H9 (cell line): Measurements from ENCODE around the gene RNF39. TPM values are rescaled to one million over a fixed set of nuclear protein-coding genes. Genes with fewer than 3 reads are reported as not detected.
A peak's percentile ranks its signal among the peaks of the same experiment; 100 is the strongest.

Source experiments
- DNase-seq: peaks from one replicate; pipeline ENCODE4 v3.0.0-alpha.2; 2017
- H2AFZ ChIP-seq: one replicate; pipeline ENCODE4 v1.6.1; 2013; ENCODE audit warnings: mild to moderate bottlenecking, low read length, control low read depth, moderate library complexity
- H2AK5ac ChIP-seq: 2 replicates; pipeline ENCODE4 v1.6.1; 2013; ENCODE audit warnings: low read length, control low read depth, mixed read lengths; ENCODE audit not compliant: insufficient read length
- H2BK120ac ChIP-seq: one replicate; pipeline ENCODE4 v1.6.1; 2013; ENCODE audit warnings: low read depth, mild to moderate bottlenecking, low read length, control low read depth, inconsistent platforms; ENCODE audit not compliant: poor library complexity, severe bottlenecking
- H2BK12ac ChIP-seq: 2 replicates; pipeline ENCODE4 v1.6.1; 2013; ENCODE audit warnings: low read length, control low read depth, mixed read lengths, low read depth; ENCODE audit not compliant: insufficient read length
- H2BK15ac ChIP-seq: 2 replicates; pipeline ENCODE4 v1.6.1; 2013; ENCODE audit warnings: low read depth, low read length, control low read depth
- H2BK20ac ChIP-seq: one replicate; pipeline ENCODE4 v1.6.1; 2013; ENCODE audit warnings: low read depth, mild to moderate bottlenecking, low read length, control low read depth, inconsistent platforms; ENCODE audit not compliant: poor library complexity, severe bottlenecking
- H2BK5ac ChIP-seq: 2 replicates; pipeline ENCODE4 v1.6.1; 2013; ENCODE audit warnings: low read length, control low read depth, mixed read lengths; ENCODE audit not compliant: insufficient read length
- H3K14ac ChIP-seq: 2 replicates; pipeline ENCODE4 v1.6.1; 2013; ENCODE audit warnings: low read length, control low read depth; ENCODE audit not compliant: insufficient read depth
- H3K18ac ChIP-seq: 2 replicates; pipeline ENCODE4 v1.6.1; 2013; ENCODE audit warnings: low read depth, mild to moderate bottlenecking, mixed read lengths, low read length, control low read depth; ENCODE audit not compliant: insufficient read length
- H3K23ac ChIP-seq: 2 replicates; pipeline ENCODE4 v1.6.1; 2013; ENCODE audit warnings: low read length, control low read depth, mixed read lengths, low read depth; ENCODE audit not compliant: insufficient read length
- H3K23me2 ChIP-seq: 2 replicates; pipeline ENCODE4 v1.6.1; 2013; ENCODE audit warnings: low read depth, mild to moderate bottlenecking, mixed read lengths, low read length, control low read depth; ENCODE audit not compliant: insufficient read length, poor library complexity, severe bottlenecking
- H3K27ac ChIP-seq: 2 replicates; pipeline ENCODE4 v1.5.1; 2013; ENCODE audit warnings: low read length, control low read depth, mixed read lengths, low read depth; ENCODE audit not compliant: insufficient read length
- H3K27me3 ChIP-seq: 2 replicates; pipeline ENCODE4 v1.6.1; 2013; ENCODE audit warnings: low read length, control low read depth, inconsistent platforms; ENCODE audit not compliant: insufficient read depth
- H3K4ac ChIP-seq: 2 replicates; pipeline ENCODE4 v1.6.1; 2013; ENCODE audit warnings: low read depth, mild to moderate bottlenecking, control low read depth, inconsistent platforms, low read length, moderate library complexity
- H3K4me1 ChIP-seq: 2 replicates; pipeline ENCODE4 v1.6.1; 2013; ENCODE audit warnings: low read length, control low read depth, inconsistent platforms; ENCODE audit not compliant: insufficient read depth
- H3K4me2 ChIP-seq: 2 replicates; pipeline ENCODE4 v1.6.1; 2013; ENCODE audit warnings: low read length, control low read depth, mixed read lengths; ENCODE audit not compliant: insufficient read length, insufficient read depth
- H3K56ac ChIP-seq: 2 replicates; pipeline ENCODE4 v1.6.1; 2013; ENCODE audit warnings: low read depth, mild to moderate bottlenecking, mixed read lengths, low read length, control low read depth; ENCODE audit not compliant: insufficient read length
- H3K79me1 ChIP-seq: 2 replicates; pipeline ENCODE4 v1.6.1; 2013; ENCODE audit warnings: low read depth, mild to moderate bottlenecking, moderate library complexity, low read length, control low read depth, inconsistent platforms; ENCODE audit not compliant: insufficient read depth, poor library complexity, severe bottlenecking
- H3K79me2 ChIP-seq: 2 replicates; pipeline ENCODE4 v1.6.1; 2013; ENCODE audit warnings: low read length, control low read depth, inconsistent platforms; ENCODE audit not compliant: insufficient read depth
- H3K9ac ChIP-seq: 2 replicates; pipeline ENCODE4 v1.6.1; 2013; ENCODE audit warnings: low read length, control low read depth, mixed read lengths; ENCODE audit not compliant: insufficient read length; ENCODE audit errors: extremely low read depth
- H3K9me3 ChIP-seq: one replicate; pipeline ENCODE4 v1.6.1; 2013; ENCODE audit warnings: low read depth, low read length, inconsistent platforms; ENCODE audit not compliant: control insufficient read depth
- H3T11ph ChIP-seq: one replicate; pipeline ENCODE4 v1.6.1; 2013; ENCODE audit warnings: mild to moderate bottlenecking, low read length, control low read depth, inconsistent platforms
- H4K20me1 ChIP-seq: one replicate; pipeline ENCODE4 v1.6.1; 2013; ENCODE audit not compliant: control insufficient read depth, insufficient read length, insufficient read depth
- H4K5ac ChIP-seq: 2 replicates; pipeline ENCODE4 v1.6.1; 2013; ENCODE audit warnings: low read depth, mild to moderate bottlenecking, mixed read lengths, low read length, control low read depth; ENCODE audit not compliant: insufficient read length
- H4K8ac ChIP-seq: replicated peaks from 2 replicates; pipeline ENCODE4 v1.6.1; 2013; ENCODE audit warnings: low read length, control low read depth, mixed read lengths, low read depth; ENCODE audit not compliant: insufficient read length
- H4K91ac ChIP-seq: 2 replicates; pipeline ENCODE4 v1.6.1; 2013; ENCODE audit warnings: low read depth, mild to moderate bottlenecking, moderate library complexity, mixed read lengths, low read length, control low read depth; ENCODE audit not compliant: insufficient read length
- H3K27ac Mint-ChIP-seq, 3 experiments: 2 replicates in 2 of 3; 3 replicates in 1 of 3; pipeline ENCODE4 v1.8.0; 2020 to 2021; ENCODE audit warnings: mixed read lengths in 3 of 3, mild to moderate bottlenecking in 1 of 3, moderate library complexity in 1 of 3
- H3K27me3 Mint-ChIP-seq: 2 replicates; pipeline ENCODE4 v1.8.0; 2021; ENCODE audit warnings: low read depth, mild to moderate bottlenecking, moderate library complexity, mixed read lengths
- H3K36me3 Mint-ChIP-seq, 3 experiments: 2 replicates in 2 of 3; 3 replicates in 1 of 3; pipeline ENCODE4 v1.8.0; 2020 to 2021; ENCODE audit warnings: low read depth in 3 of 3, mixed read lengths in 3 of 3; ENCODE audit not compliant: insufficient read depth in 1 of 3
- H3K4me1 Mint-ChIP-seq, 2 experiments: 2 replicates each; pipeline ENCODE4 v1.8.0; 2020; ENCODE audit warnings: mixed read lengths in 2 of 2
- H3K4me3 Mint-ChIP-seq, 2 experiments: 2 replicates in 1 of 2; 3 replicates in 1 of 2; pipeline ENCODE4 v1.8.0; 2020 to 2021; ENCODE audit warnings: mild to moderate bottlenecking in 2 of 2, mixed read lengths in 2 of 2, moderate library complexity in 1 of 2
- H3K9me3 Mint-ChIP-seq, 2 experiments: 2 replicates in 1 of 2; 3 replicates in 1 of 2; pipeline ENCODE4 v1.8.0; 2020; ENCODE audit warnings: mild to moderate bottlenecking in 2 of 2, mixed read lengths in 2 of 2, moderate library complexity in 1 of 2
- WGBS: extraction: QIAGEN DNeasy Blood & Tissue Kit; methylation state at CpG from one replicate; pipeline ENCODE4 v1.1.7; 2013; ENCODE audit warnings: missing lambda C conversion rate, low lambda C conversion rate, mixed read lengths; ENCODE audit not compliant: insufficient read length; ENCODE audit errors: extremely low coverage; 5-methylcytosine and 5-hydroxymethylcytosine counted together
- total RNA-seq: library from RNA; stranded (reverse); gene quantifications from 2 replicates; pipeline ENCODE4 v1.2.1, GENCODE V29; 2021
- TF ChIP-seq, protein P1 (sequence below): fragments of 200-600 bp; sonication (generic); conservative IDR thresholded peaks from 3 replicates; pipeline ENCODE4 v1.8.0; 2021; ENCODE audit warnings: antibody characterized with exemption, mild to moderate bottlenecking

Gene RNF39
- total RNA-seq, 1 experiment from 2014 or later = 0.26 TPM

- no peak overlapping the region for H2AFZ ChIP-seq
- H3K4me1 Mint-ChIP-seq = peaks cover 27 to 28% of the 10 kb centered on the region in 2 experiments
Measured at GRCh38 chr6:30066082-30066481, 9.5 kb downstream of the RNF39 start.

More at GRCh38 chr6:30066082-30066481, 9.5 kb downstream of the RNF39 start:
- H3K23me2 ChIP-seq = peaks cover 23% of the 10 kb centered on the region
- no peak overlapping the region for H2BK120ac ChIP-seq
- no peaks in the 10 kb centered on the region for H3K79me1 ChIP-seq
- no peak for DNase-seq
- no peak overlapping the region for H4K8ac ChIP-seq
- H3K9me3 Mint-ChIP-seq = no peaks in the 10 kb centered on the region; a peak in 1 of 5 replicates
- 0 out of 2 replicates have a peak, but pooled peaks cover 4% of the 10 kb centered on the region for H3K4me1 ChIP-seq
- peaks cover 5% of the 10 kb centered on the region; the same call in 1 of the 2 replicates for H3K27me3 ChIP-seq
- no peak overlapping the region for H2BK12ac ChIP-seq
- no peak overlapping the region for H2AK5ac ChIP-seq
- no peak overlapping the region for H3K14ac ChIP-seq
- TF ChIP-seq, protein P1, sequence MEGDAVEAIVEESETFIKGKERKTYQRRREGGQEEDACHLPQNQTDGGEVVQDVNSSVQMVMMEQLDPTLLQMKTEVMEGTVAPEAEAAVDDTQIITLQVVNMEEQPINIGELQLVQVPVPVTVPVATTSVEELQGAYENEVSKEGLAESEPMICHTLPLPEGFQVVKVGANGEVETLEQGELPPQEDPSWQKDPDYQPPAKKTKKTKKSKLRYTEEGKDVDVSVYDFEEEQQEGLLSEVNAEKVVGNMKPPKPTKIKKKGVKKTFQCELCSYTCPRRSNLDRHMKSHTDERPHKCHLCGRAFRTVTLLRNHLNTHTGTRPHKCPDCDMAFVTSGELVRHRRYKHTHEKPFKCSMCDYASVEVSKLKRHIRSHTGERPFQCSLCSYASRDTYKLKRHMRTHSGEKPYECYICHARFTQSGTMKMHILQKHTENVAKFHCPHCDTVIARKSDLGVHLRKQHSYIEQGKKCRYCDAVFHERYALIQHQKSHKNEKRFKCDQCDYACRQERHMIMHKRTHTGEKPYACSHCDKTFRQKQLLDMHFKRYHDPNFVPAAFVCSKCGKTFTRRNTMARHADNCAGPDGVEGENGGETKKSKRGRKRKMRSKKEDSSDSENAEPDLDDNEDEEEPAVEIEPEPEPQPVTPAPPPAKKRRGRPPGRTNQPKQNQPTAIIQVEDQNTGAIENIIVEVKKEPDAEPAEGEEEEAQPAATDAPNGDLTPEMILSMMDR = no peak
- peak overlapping the region in 2 of 3 experiments; percentile 86 to 98; a peak in 6 of 7 replicates for H3K27ac Mint-ChIP-seq
- no CpG with 5 or more reads among the region's 4 CpGs for WGBS
- peak overlapping the region; percentile 98 for H3K4me2 ChIP-seq
- H2BK15ac ChIP-seq = no peak overlapping the region
- H3K36me3 Mint-ChIP-seq = peaks cover 1 to 19% (median 19%) of the 10 kb centered on the region in 3 experiments; a peak in 6 of 7 replicates
- H2BK5ac ChIP-seq = no peak overlapping the region
- no peak overlapping the region for H3T11ph ChIP-seq
- H3K27ac ChIP-seq = no peak overlapping the region
- peak overlapping the region; percentile 78 for H3K9ac ChIP-seq
- no peaks in the 10 kb centered on the region for H3K79me2 ChIP-seq
- peak overlapping the region; percentile 91 to 92 for H3K4me3 Mint-ChIP-seq
- no peak overlapping the region for H4K91ac ChIP-seq
- H4K20me1 ChIP-seq = no peaks in the 10 kb centered on the region
- no peaks in the 10 kb centered on the region for H3K9me3 ChIP-seq
- no peak overlapping the region for H3K56ac ChIP-seq
- no peak overlapping the region for H3K23ac ChIP-seq
- H3K18ac ChIP-seq = no peak overlapping the region
- no peak overlapping the region for H3K4ac ChIP-seq
- no peak overlapping the region for H2BK20ac ChIP-seq
- H4K5ac ChIP-seq = no peak overlapping the region
- peaks cover 22% of the 10 kb centered on the region for H3K27me3 Mint-ChIP-seq
